CD4-positive, alpha-beta memory T cell (primary cell): Measurements from ENCODE around the gene VPS54. TPM values are rescaled to one million over a fixed set of nuclear protein-coding genes. Genes with fewer than 3 reads are reported as not detected.

ENCODE experiments used
- CTCF ChIA-PET: fragments of 350-600 bp; sonication (Branson Sonifier 250); formaldehyde crosslinking; loops from one replicate; lab custom pipeline; 2021; ENCODE audit warnings: inconsistent platforms; ENCODE audit not compliant: partially characterized antibody; lab: Charles Lee
- POLR2A ChIA-PET: fragments of 350-600 bp; sonication (Branson Sonifier 250); formaldehyde crosslinking; loops from one replicate; lab custom pipeline; 2021; ENCODE audit not compliant: partially characterized antibody; lab: Charles Lee
- DNase-seq, 5 donors: peaks; one replicate each; pipeline versions ENCODE4 v3.0.0 to v3.0.0-alpha.2; 2020 to 2022; ENCODE audit warnings: mixed read lengths in 1 of 5
- H3K27ac ChIP-seq: one replicate; pipeline ENCODE4 v1.7.0; 2013; ENCODE audit warnings: low read depth, low read length
- H3K27me3 ChIP-seq: 2 replicates; pipeline ENCODE4 v1.7.0; 2013; ENCODE audit warnings: mild to moderate bottlenecking, low read length, moderate library complexity; ENCODE audit not compliant: insufficient read depth
- H3K36me3 ChIP-seq: 2 replicates; pipeline ENCODE4 v1.7.0; 2013; ENCODE audit warnings: mild to moderate bottlenecking, low read length, moderate library complexity; ENCODE audit not compliant: insufficient read depth
- H3K4me1 ChIP-seq: 2 replicates; pipeline ENCODE4 v1.7.0; 2013; ENCODE audit warnings: mild to moderate bottlenecking, low read length, moderate library complexity; ENCODE audit not compliant: insufficient read depth
- H3K4me3 ChIP-seq, 2 donors: one replicate each; pipeline ENCODE4 v1.7.0; 2013; ENCODE audit warnings: low read length in 2 of 2, mild to moderate bottlenecking in 1 of 2
- H3K9me3 ChIP-seq, 2 donors: one replicate each; pipeline ENCODE4 v1.7.0; 2013; ENCODE audit warnings: low read length in 2 of 2, control low read depth in 1 of 2; ENCODE audit not compliant: control insufficient read depth in 1 of 2
- H3K27ac Mint-ChIP-seq, 7 donors: one replicate each; pipeline ENCODE4 v1.8.0; 2020 to 2021; ENCODE audit warnings: mixed read lengths in 7 of 7, mild to moderate bottlenecking in 6 of 7, inconsistent platforms in 3 of 7, moderate library complexity in 3 of 7
- H3K27me3 Mint-ChIP-seq, 2 donors: one replicate each; pipeline ENCODE4 v1.8.0; 2020 to 2021; ENCODE audit warnings: mixed read lengths in 2 of 2
- H3K36me3 Mint-ChIP-seq, 2 donors: one replicate each; pipeline ENCODE4 v1.8.0; 2020 to 2021; ENCODE audit warnings: mixed read lengths in 2 of 2, inconsistent platforms in 1 of 2, mild to moderate bottlenecking in 1 of 2
- H3K4me1 Mint-ChIP-seq, 4 donors: one replicate each; pipeline ENCODE4 v1.8.0; 2020 to 2021; ENCODE audit warnings: mixed read lengths in 4 of 4, mild to moderate bottlenecking in 1 of 4
- H3K4me3 Mint-ChIP-seq, 8 donors: one replicate each; pipeline ENCODE4 v1.8.0; 2020 to 2021; ENCODE audit warnings: mixed read lengths in 8 of 8, mild to moderate bottlenecking in 7 of 8, moderate library complexity in 6 of 8, inconsistent platforms in 3 of 8
- H3K9me3 Mint-ChIP-seq, 8 donors: one replicate each; pipeline ENCODE4 v1.8.0; 2020 to 2021; ENCODE audit warnings: mixed read lengths in 8 of 8, mild to moderate bottlenecking in 5 of 8, inconsistent platforms in 3 of 8, moderate library complexity in 1 of 8
- intact Hi-C: fragments of 100-400 bp; cut with micrococcal nuclease; formaldehyde crosslinking; loops from one replicate; pipeline ENCODE4 v1.15.1; 2023
- polyA plus RNA-seq, 2 donors: library from polyadenylated mRNA; unstranded; fragments of 300-500 nt; fragmentation: Illumina TruSeq; gene quantifications; one replicate each; pipeline ENCODE4 v1.2.3, GENCODE V29; 2021
- total RNA-seq, 2 experiments: library from RNA; stranded (reverse); gene quantifications; one replicate each; pipeline ENCODE4 v1.2.3, GENCODE V29; 2021

VPS54 gene
- total and polyA plus RNA-seq, 4 experiments from 2014 or later, result 4.0 to 16.4 (median 12.2) TPM

- Histone ChIP-seq H3K27me3 (no peaks in the 10 kb centered on the region), H3K4me1 (peaks cover 8% of the 10 kb centered on the region), H3K9me3 (no peaks in the 10 kb centered on the region), H3K27ac (no peak overlapping the region), H3K36me3 (no peaks in the 10 kb centered on the region), H3K4me3 (no peak overlapping the region)
- Mint-ChIP-seq H3K36me3 (peaks cover 44 to 50% of the 10 kb centered on the region in 2 donors), H3K9me3 (peaks cover 0 to 2% (median 0%) of the 10 kb centered on the region in 8 donors), H3K4me3 (no peak overlapping the region), H3K27ac (peak overlapping the region in 2 of 7 donors; percentile 14 to 63), H3K4me1 (peaks cover 31 to 45% (median 37%) of the 10 kb centered on the region in 4 donors), H3K27me3 (no peaks in the 10 kb centered on the region)
- POLR2A ChIA-PET, result interaction anchor here (0.6 to 1.2 kb wide), 5 partner anchors 9 to 1254 kb away, joined by 3 to 4 read pairs (median 3); partner anchors contain the start of gene WDPCP
- intact Hi-C loops, result no loop called here
- DNase-seq, result no peak
- CTCF ChIA-PET, result interaction anchor here (1.2 to 2.0 kb wide), 3 partner anchors 9 to 34 kb away, joined by 3 to 12 read pairs (median 3); no protein-coding TSS in a partner anchor
These were observed 144.1 kb downstream of the VPS54 start for GRCh38 chr2:63875131-63875527.

- no peak overlapping the region for H3K27ac ChIP-seq
- no peaks in the 10 kb centered on the region for H3K9me3 ChIP-seq
- no peaks in the 10 kb centered on the region for H3K27me3 ChIP-seq
- H3K4me3 Mint-ChIP-seq, result no peak overlapping the region
- H3K4me1 ChIP-seq, result peaks cover 8% of the 10 kb centered on the region
- DNase-seq, result no peak
- H3K9me3 Mint-ChIP-seq, result peaks cover 0 to 2% (median 0%) of the 10 kb centered on the region in 8 donors
- no peak overlapping the region for H3K4me3 ChIP-seq
- H3K27ac Mint-ChIP-seq, result peak overlapping the region in 5 of 7 donors; percentile 6 to 85 (median 43)
- H3K36me3 Mint-ChIP-seq, result peaks cover 44 to 51% of the 10 kb centered on the region in 2 donors
- intact Hi-C loops, result no loop called here
- no peaks in the 10 kb centered on the region for H3K27me3 Mint-ChIP-seq
- H3K36me3 ChIP-seq, result no peaks in the 10 kb centered on the region
- H3K4me1 Mint-ChIP-seq, result peaks cover 32 to 45% (median 37%) of the 10 kb centered on the region in 4 donors
- ChIA-PET CTCF (interaction anchor here (1.2 to 2.0 kb wide), 3 partner anchors 8 to 33 kb away, joined by 3 to 12 read pairs (median 3); no protein-coding TSS in a partner anchor), POLR2A (interaction anchor here (0.6 to 1.2 kb wide), 5 partner anchors 8 to 1255 kb away, joined by 3 to 4 read pairs (median 3); partner anchors contain the start of gene WDPCP)
These were observed 144.8 kb downstream of the VPS54 start for GRCh38 chr2:63874204-63875130.

- Mint-ChIP-seq H3K9me3 (peaks cover 0 to 2% (median 0%) of the 10 kb centered on the region in 8 donors), H3K27me3 (no peaks in the 10 kb centered on the region), H3K4me1 (peaks cover 34 to 53% (median 43%) of the 10 kb centered on the region in 4 donors), H3K36me3 (peaks cover 48 to 60% of the 10 kb centered on the region in 2 donors), H3K27ac (no peak overlapping the region), H3K4me3 (no peak overlapping the region)
- ChIA-PET POLR2A (interaction anchor here (1.2 kb wide), 1 partner anchor 32 kb away, joined by 4 read pairs; no protein-coding TSS in a partner anchor), CTCF (interaction anchor here (1.2 to 1.7 kb wide), 2 partner anchors 11 to 174 kb away, joined by 4 to 5 read pairs; no protein-coding TSS in a partner anchor)
- Histone ChIP-seq H3K27ac (no peak overlapping the region), H3K4me3 (no peak overlapping the region), H3K36me3 (no peaks in the 10 kb centered on the region), H3K9me3 (no peaks in the 10 kb centered on the region), H3K4me1 (peaks cover 8% of the 10 kb centered on the region), H3K27me3 (no peaks in the 10 kb centered on the region)
- intact Hi-C loops, result no loop called here
- DNase-seq, result no peak
These were observed 146.5 kb downstream of the VPS54 start for GRCh38 chr2:63872571-63873328.

GRCh38 chr2:63871864-63872263, 147.4 kb downstream of the VPS54 start:
- H3K36me3 ChIP-seq, result no peaks in the 10 kb centered on the region
- no peak overlapping the region for H3K4me3 Mint-ChIP-seq
- ChIA-PET POLR2A (no interaction called here), CTCF (interaction anchor here (0.6 to 1.7 kb wide), 2 partner anchors 11 to 173 kb away, joined by 3 to 4 read pairs; no protein-coding TSS in a partner anchor)
- peaks cover 33 to 53% (median 41%) of the 10 kb centered on the region in 4 donors for H3K4me1 Mint-ChIP-seq
- H3K9me3 Mint-ChIP-seq, result peaks cover 0 to 2% (median 0%) of the 10 kb centered on the region in 8 donors
- no peak overlapping the region for H3K27ac ChIP-seq
- DNase-seq, result no peak
- H3K27me3 ChIP-seq, result no peaks in the 10 kb centered on the region
- peak overlapping the region in 1 of 7 donors; percentile 41 for H3K27ac Mint-ChIP-seq
- H3K9me3 ChIP-seq, result no peaks in the 10 kb centered on the region
- peaks cover 41 to 54% of the 10 kb centered on the region in 2 donors for H3K36me3 Mint-ChIP-seq
- no peak overlapping the region for H3K4me3 ChIP-seq
- H3K4me1 ChIP-seq, result peaks cover 8% of the 10 kb centered on the region
- H3K27me3 Mint-ChIP-seq, result no peaks in the 10 kb centered on the region
- intact Hi-C loops, result no loop called here

- no peak for DNase-seq
- H3K36me3 ChIP-seq, result no peaks in the 10 kb centered on the region
- CTCF ChIA-PET, result no interaction called here
- no peaks in the 10 kb centered on the region for H3K27me3 ChIP-seq
- no peaks in the 10 kb centered on the region for H3K9me3 ChIP-seq
- no peak overlapping the region for H3K4me3 Mint-ChIP-seq
- intact Hi-C loops, result no loop called here
- POLR2A ChIA-PET, result no interaction called here
- H3K27ac ChIP-seq, result no peak overlapping the region
- H3K27ac Mint-ChIP-seq, result no peak overlapping the region
- H3K4me1 Mint-ChIP-seq, result peaks cover 38 to 54% (median 44%) of the 10 kb centered on the region in 4 donors
- H3K27me3 Mint-ChIP-seq, result no peaks in the 10 kb centered on the region
- peaks cover 19% of the 10 kb centered on the region for H3K4me1 ChIP-seq
- peaks cover 0 to 2% (median 0%) of the 10 kb centered on the region in 8 donors for H3K9me3 Mint-ChIP-seq
- peaks cover 41 to 55% of the 10 kb centered on the region in 2 donors for H3K36me3 Mint-ChIP-seq
- H3K4me3 ChIP-seq, result no peak overlapping the region
These were observed 148.5 kb downstream of the VPS54 start for GRCh38 chr2:63870679-63871078.

GRCh38 chr2:63866009-63866709, 153.1 kb downstream of the VPS54 start:
- Histone ChIP-seq H3K9me3 (no peaks in the 10 kb centered on the region), H3K27me3 (no peaks in the 10 kb centered on the region), H3K27ac (no peak overlapping the region), H3K4me3 (no peak overlapping the region), H3K36me3 (peaks cover 8% of the 10 kb centered on the region), H3K4me1 (peaks cover 15% of the 10 kb centered on the region)
- peaks cover 26 to 53% of the 10 kb centered on the region in 2 donors for H3K36me3 Mint-ChIP-seq
- no peaks in the 10 kb centered on the region for H3K9me3 Mint-ChIP-seq
- H3K27me3 Mint-ChIP-seq, result no peaks in the 10 kb centered on the region
- ChIA-PET POLR2A (interaction anchor here (0.8 to 2.3 kb wide), 3 partner anchors 9 to 277 kb away, joined by 3 to 15 read pairs (median 4); partner anchors contain the start of gene UGP2), CTCF (interaction anchor here (0.8 to 3.4 kb wide), 7 partner anchors 8 to 173 kb away, joined by 3 to 22 read pairs (median 3); partner anchors contain the start of gene UGP2)
- H3K4me3 Mint-ChIP-seq, result peak overlapping the region in 6 of 8 donors; percentile 7 to 64 (median 30)
- peaks cover 28 to 36% (median 31%) of the 10 kb centered on the region in 4 donors for H3K4me1 Mint-ChIP-seq
- H3K27ac Mint-ChIP-seq, result peak overlapping the region; percentile 30 to 89 (median 54)
- peak in 2 of 5 donors; percentile 22 to 24 for DNase-seq
- intact Hi-C loops, result no loop called here
